Neuronal stem cell (in vitro differentiated cells): ENCODE results near the gene ST6GALNAC5.

Experiments used
- DNase-seq: peaks from one replicate; pipeline ENCODE4 v3.0.0-alpha.2; 2013; ENCODE audit warnings: low spot score
- H2AFZ ChIP-seq: one replicate; pipeline ENCODE4 v1.6.1; 2013; ENCODE audit warnings: mild to moderate bottlenecking, low read length, inconsistent platforms
- H2AK5ac ChIP-seq: 2 replicates; pipeline ENCODE4 v1.6.1; 2013; ENCODE audit warnings: low read depth, mild to moderate bottlenecking, inconsistent platforms, low read length, moderate library complexity, mixed read lengths
- H2BK120ac ChIP-seq: 2 replicates; pipeline ENCODE4 v1.6.1; 2013; ENCODE audit warnings: low read depth, mild to moderate bottlenecking, inconsistent platforms, low read length, moderate library complexity, mixed read lengths
- H2BK12ac ChIP-seq: one replicate; pipeline ENCODE4 v1.6.1; 2013; ENCODE audit warnings: low read length, inconsistent platforms
- H2BK15ac ChIP-seq: 2 replicates; pipeline ENCODE4 v1.6.1; 2013; ENCODE audit warnings: mild to moderate bottlenecking, low read length, inconsistent platforms, mixed read lengths
- H2BK5ac ChIP-seq: one replicate; pipeline ENCODE4 v1.6.1; 2013; ENCODE audit warnings: inconsistent platforms, mild to moderate bottlenecking, low read length, moderate library complexity
- H3K14ac ChIP-seq: one replicate; pipeline ENCODE4 v1.6.1; 2013; ENCODE audit warnings: low read length, inconsistent platforms
- H3K18ac ChIP-seq: 2 replicates; pipeline ENCODE4 v1.6.1; 2013; ENCODE audit warnings: low read length, inconsistent platforms
- H3K23ac ChIP-seq: 2 replicates; pipeline ENCODE4 v1.6.1; 2013; ENCODE audit warnings: low read depth, mild to moderate bottlenecking, mixed read lengths, low read length, inconsistent platforms; ENCODE audit not compliant: poor library complexity
- H3K27ac ChIP-seq: replicated peaks from 3 replicates; pipeline ENCODE4 v1.5.1; 2013; ENCODE audit warnings: low read length, inconsistent platforms
- H3K27me3 ChIP-seq, 3 experiments: 2 replicates each; pipeline ENCODE4 v1.6.1; 2013; ENCODE audit warnings: low read length in 3 of 3, mild to moderate bottlenecking in 2 of 3, inconsistent platforms in 1 of 3, low read depth in 1 of 3, mixed read lengths in 1 of 3, moderate library complexity in 1 of 3; ENCODE audit not compliant: control insufficient read depth in 3 of 3, insufficient read depth in 3 of 3
- H3K36me3 ChIP-seq, 2 donors: replicated peaks in 1 of 2; 2 replicates each; pipeline ENCODE4 v1.6.1; 2013; ENCODE audit warnings: low read length in 2 of 2; ENCODE audit not compliant: control insufficient read depth in 2 of 2, insufficient read depth in 2 of 2
- H3K4ac ChIP-seq: 2 replicates; pipeline ENCODE4 v1.6.1; 2013; ENCODE audit warnings: inconsistent platforms, mild to moderate bottlenecking, low read length, moderate library complexity
- H3K4me1 ChIP-seq, 2 donors: 1 replicate in 1 of 2; 2 replicates in 1 of 2; pipeline ENCODE4 v1.6.1; 2013; ENCODE audit warnings: low read length in 2 of 2, low read depth in 1 of 2; ENCODE audit not compliant: control insufficient read depth in 2 of 2, insufficient read depth in 1 of 2
- H3K4me2 ChIP-seq: one replicate; pipeline ENCODE4 v1.6.1; 2013; ENCODE audit warnings: mild to moderate bottlenecking, low read length, inconsistent platforms; ENCODE audit not compliant: insufficient read depth, poor library complexity, severe bottlenecking
- H3K4me3 ChIP-seq, 2 donors: 2 replicates each; pipeline ENCODE4 v1.5.1; 2013; ENCODE audit warnings: low read length in 2 of 2, mild to moderate bottlenecking in 2 of 2, inconsistent platforms in 1 of 2, moderate library complexity in 1 of 2
- H3K79me1 ChIP-seq: one replicate; pipeline ENCODE4 v1.6.1; 2013; ENCODE audit warnings: low read depth, mild to moderate bottlenecking, inconsistent platforms, low read length, moderate library complexity
- H3K9ac ChIP-seq: one replicate; pipeline ENCODE4 v1.6.1; 2013; ENCODE audit warnings: mild to moderate bottlenecking, low read depth, low read length, inconsistent platforms; ENCODE audit not compliant: poor library complexity
- H3K9me3 ChIP-seq, 2 donors: replicated peaks in 1 of 2; 2 replicates each; pipeline versions ENCODE3 to v1.6.1; 2013; ENCODE audit warnings: low read length in 2 of 2, mild to moderate bottlenecking in 2 of 2, inconsistent platforms in 1 of 2, low read depth in 1 of 2, mixed read lengths in 1 of 2, moderate library complexity in 1 of 2; ENCODE audit not compliant: control insufficient read depth in 2 of 2, insufficient read depth in 1 of 2
- H4K8ac ChIP-seq: one replicate; pipeline ENCODE4 v1.6.1; 2013; ENCODE audit warnings: low read depth, mild to moderate bottlenecking, inconsistent platforms, low read length, moderate library complexity
- H4K91ac ChIP-seq: one replicate; pipeline ENCODE4 v1.6.1; 2013; ENCODE audit warnings: low read length, low read depth, mild to moderate bottlenecking, inconsistent platforms; ENCODE audit not compliant: poor library complexity
- WGBS, 2 donors: extraction: QIAGEN DNeasy Blood & Tissue Kit; methylation state at CpG; one replicate each; pipeline ENCODE4 v1.1.7; 2013; ENCODE audit warnings: missing lambda C conversion rate in 2 of 2, mixed read lengths in 1 of 2; ENCODE audit not compliant: insufficient read length in 2 of 2, insufficient replicate concordance in 1 of 2; ENCODE audit errors: extremely low coverage in 2 of 2; 5-methylcytosine and 5-hydroxymethylcytosine counted together

Gene ST6GALNAC5

GRCh38 chr1:77018311-77018710 lies 151.0 kb downstream of the ST6GALNAC5 start:
- Histone ChIP-seq H3K4me3 (no peak overlapping the region), H3K23ac (no peak overlapping the region), H3K14ac (no peak overlapping the region), H3K79me1 (no peaks in the 10 kb centered on the region), H4K91ac (no peak overlapping the region), H3K4me2 (no peak overlapping the region), H3K36me3 (no peaks in the 10 kb centered on the region), H2BK15ac (no peak overlapping the region), H2BK5ac (no peak overlapping the region), H3K27ac (no peak overlapping the region), H4K8ac (no peak overlapping the region), H3K9ac (no peak overlapping the region), H3K27me3 (no peaks in the 10 kb centered on the region), H3K9me3 (no peaks in the 10 kb centered on the region), H2BK120ac (no peak overlapping the region), H3K18ac (no peak overlapping the region), H2BK12ac (no peak overlapping the region), H2AFZ (no peak overlapping the region), H3K4me1 (peaks cover 30 to 41% of the 10 kb centered on the region in 2 donors), H2AK5ac (no peak overlapping the region), H3K4ac (no peak overlapping the region)
- no peak for DNase-seq
- WGBS, 2 donors, result no CpG with 5 or more reads among the region's 3 CpGs

- no peak overlapping the region for H3K18ac ChIP-seq
- peaks cover 26 to 40% of the 10 kb centered on the region in 2 donors for H3K4me1 ChIP-seq
- H2AK5ac ChIP-seq, result no peak overlapping the region
- no peak overlapping the region for H2BK120ac ChIP-seq
- no CpG with 5 or more reads among the region's 1 CpG for WGBS, 2 donors
- H3K79me1 ChIP-seq, result no peaks in the 10 kb centered on the region
- H2BK5ac ChIP-seq, result no peak overlapping the region
- no peak overlapping the region for H3K4ac ChIP-seq
- no peaks in the 10 kb centered on the region for H3K36me3 ChIP-seq
- no peak overlapping the region for H3K27ac ChIP-seq
- no peak overlapping the region for H2BK15ac ChIP-seq
- no peaks in the 10 kb centered on the region for H3K9me3 ChIP-seq
- no peak overlapping the region for H3K9ac ChIP-seq
- no peak overlapping the region for H4K91ac ChIP-seq
- H2AFZ ChIP-seq, result no peak overlapping the region
- H3K4me3 ChIP-seq, result no peak overlapping the region
- DNase-seq, result no peak
- H2BK12ac ChIP-seq, result no peak overlapping the region
- no peak overlapping the region for H3K23ac ChIP-seq
- no peak overlapping the region for H3K4me2 ChIP-seq
- H4K8ac ChIP-seq, result no peak overlapping the region
- H3K14ac ChIP-seq, result no peak overlapping the region
- H3K27me3 ChIP-seq, result no peaks in the 10 kb centered on the region
Measured at GRCh38 chr1:77018761-77019160, 151.5 kb downstream of the ST6GALNAC5 start.

- no peaks in the 10 kb centered on the region for H3K36me3 ChIP-seq
- no peak overlapping the region for H3K14ac ChIP-seq
- no peaks in the 10 kb centered on the region for H3K9me3 ChIP-seq
- no peak overlapping the region for H3K18ac ChIP-seq
- H4K91ac ChIP-seq, result no peak overlapping the region
- no peak overlapping the region for H2BK12ac ChIP-seq
- no peak overlapping the region for H2AK5ac ChIP-seq
- no peak overlapping the region for H2BK120ac ChIP-seq
- no peak overlapping the region for H3K23ac ChIP-seq
- H2AFZ ChIP-seq, result no peak overlapping the region
- no peak overlapping the region for H3K9ac ChIP-seq
- peaks cover 25 to 28% of the 10 kb centered on the region in 2 donors for H3K4me1 ChIP-seq
- H3K27ac ChIP-seq, result no peak overlapping the region
- H3K27me3 ChIP-seq, result no peaks in the 10 kb centered on the region
- DNase-seq, result no peak
- no peak overlapping the region for H3K4ac ChIP-seq
- H4K8ac ChIP-seq, result no peak overlapping the region
- H2BK5ac ChIP-seq, result no peak overlapping the region
- H3K4me3 ChIP-seq, result no peak overlapping the region
- no peaks in the 10 kb centered on the region for H3K79me1 ChIP-seq
- no CpG with 5 or more reads among the region's 2 CpGs for whole genome bisulfite sequencing, 2 donors
- no peak overlapping the region for H3K4me2 ChIP-seq
- H2BK15ac ChIP-seq, result no peak overlapping the region
Measured at GRCh38 chr1:77021732-77022131, 154.5 kb downstream of the ST6GALNAC5 start.

GRCh38 chr1:77024500-77024899 lies 157.2 kb downstream of the ST6GALNAC5 start:
- no peak overlapping the region for H4K91ac ChIP-seq
- H2BK120ac ChIP-seq, result no peak overlapping the region
- H4K8ac ChIP-seq, result no peak overlapping the region
- no peak overlapping the region for H3K14ac ChIP-seq
- whole genome bisulfite sequencing, 2 donors, result no CpG with 5 or more reads among the region's 4 CpGs
- no peaks in the 10 kb centered on the region for H3K27me3 ChIP-seq
- peak overlapping the region; percentile 11 for H2AK5ac ChIP-seq
- no peaks in the 10 kb centered on the region for H3K9me3 ChIP-seq
- H3K4me3 ChIP-seq, result no peak overlapping the region
- H3K23ac ChIP-seq, result no peak overlapping the region
- no peak for DNase-seq
- H3K4me1 ChIP-seq, result peaks cover 18 to 26% of the 10 kb centered on the region in 2 donors
- no peaks in the 10 kb centered on the region for H3K36me3 ChIP-seq
- no peak overlapping the region for H2BK15ac ChIP-seq
- no peak overlapping the region for H3K18ac ChIP-seq
- no peak overlapping the region for H3K4ac ChIP-seq
- H2AFZ ChIP-seq, result no peak overlapping the region
- no peaks in the 10 kb centered on the region for H3K79me1 ChIP-seq
- H3K4me2 ChIP-seq, result no peak overlapping the region
- no peak overlapping the region for H3K9ac ChIP-seq
- no peak overlapping the region for H2BK12ac ChIP-seq
- no peak overlapping the region for H2BK5ac ChIP-seq
- no peak overlapping the region for H3K27ac ChIP-seq
